Suprapubic skin (tissue), 4 donors: ENCODE data around the gene CHTF18.

Experiments used
- CTCF ChIP-seq, 2 donors: fragments of 200-600 bp in 1 of 2; fragments of 450-650 bp in 1 of 2; sonication (generic) in 1 of 2; IDR thresholded peaks; one replicate each; pipeline ENCODE4 v1.5.1; 2016 to 2019; ENCODE audit warnings: antibody characterized with exemption in 2 of 2, mild to moderate bottlenecking in 1 of 2, moderate library complexity in 1 of 2
- POLR2A ChIP-seq, 2 donors: fragments of 450-650 bp; IDR thresholded peaks; one replicate each; pipeline ENCODE4 v1.6.1; 2017; ENCODE audit warnings: antibody characterized with exemption in 2 of 2, mild to moderate bottlenecking in 2 of 2, moderate library complexity in 2 of 2
- POLR2AphosphoS5 ChIP-seq, 3 donors: sonication (generic); formaldehyde crosslinking; IDR thresholded peaks; one replicate each; pipeline ENCODE4 v1.6.1; 2017; ENCODE audit warnings: antibody characterized with exemption in 3 of 3

- TF ChIP-seq CTCF (IDR thresholded peaks at IDR 0.05), result no peak
- TF ChIP-seq POLR2AphosphoS5 (IDR thresholded peaks at IDR 0.05), result no peak
- no peak for TF ChIP-seq POLR2A (IDR thresholded peaks at IDR 0.05)
These were observed at the start of gene CHTF18 for GRCh38 chr16:788399-789126.
